GM23338 (cell line): ENCODE data around the gene NR1H3. TPM values are rescaled to one million over a fixed set of nuclear protein-coding genes. Genes with fewer than 3 reads are reported as not detected.

Experiments used
- ATAC-seq: fragments of 200-7000 bp; cut with Tn5 transposase; 3 replicates; pipeline ENCODE4 v1.9.1; 2020
- DNase-seq: peaks from one replicate; pipeline ENCODE4 v3.0.0-alpha.2; 2015; ENCODE audit warnings: low spot score
- H2AFZ ChIP-seq: fragments of 200-600 bp; sonication (generic); 2 replicates; pipeline ENCODE4 v1.8.0; 2016; ENCODE audit warnings: antibody characterized with exemption, mild to moderate bottlenecking, moderate library complexity
- H3F3A ChIP-seq: fragments of 200-600 bp; sonication (generic); replicated peaks from 2 replicates; pipeline ENCODE4 v1.8.0; 2017; ENCODE audit warnings: antibody characterized with exemption, mixed run types, low read depth
- H3K27ac ChIP-seq: fragments of 200-600 bp; sonication (generic); 2 replicates; pipeline ENCODE4 v1.6.1; 2016; ENCODE audit warnings: low read depth
- H3K27me3 ChIP-seq: fragments of 200-600 bp; sonication (generic); 2 replicates; pipeline ENCODE4 v1.8.0; 2016; ENCODE audit warnings: mild to moderate bottlenecking, mixed run types, moderate library complexity; ENCODE audit not compliant: insufficient read depth
- H3K36me3 ChIP-seq: fragments of 200-600 bp; sonication (generic); 2 replicates; pipeline ENCODE4 v1.8.0; 2016; ENCODE audit warnings: mild to moderate bottlenecking; ENCODE audit not compliant: insufficient read depth
- H3K4me1 ChIP-seq: fragments of 200-600 bp; sonication (generic); 2 replicates; pipeline ENCODE4 v1.8.0; 2016; ENCODE audit warnings: mild to moderate bottlenecking, moderate library complexity; ENCODE audit not compliant: insufficient read depth
- H3K4me2 ChIP-seq: fragments of 200-600 bp; sonication (generic); 2 replicates; pipeline ENCODE4 v1.7.1; 2017; ENCODE audit warnings: mixed run types
- H3K4me3 ChIP-seq: fragments of 200-600 bp; sonication (generic); 2 replicates; pipeline ENCODE4 v1.6.1; 2016; ENCODE audit warnings: mixed run types
- H3K79me2 ChIP-seq: fragments of 200-600 bp; sonication (generic); replicated peaks from 2 replicates; pipeline ENCODE4 v1.8.0; 2017; ENCODE audit warnings: mild to moderate bottlenecking; ENCODE audit not compliant: insufficient read depth
- H3K9me2 ChIP-seq: fragments of 200-600 bp; sonication (generic); 2 replicates; pipeline ENCODE4 v1.8.0; 2017; ENCODE audit not compliant: insufficient read depth
- H4K20me1 ChIP-seq: fragments of 200-600 bp; sonication (generic); replicated peaks from 2 replicates; pipeline ENCODE4 v1.8.0; 2017; ENCODE audit warnings: mild to moderate bottlenecking; ENCODE audit not compliant: insufficient read depth
- H3K27ac Mint-ChIP-seq: 2 replicates; pipeline ENCODE4 v1.8.0; 2020; ENCODE audit warnings: inconsistent platforms, mild to moderate bottlenecking, moderate library complexity, mixed read lengths
- H3K27me3 Mint-ChIP-seq: 3 replicates; pipeline ENCODE4 v1.8.0; 2022; ENCODE audit warnings: low read depth, mild to moderate bottlenecking, moderate library complexity, mixed read lengths, inconsistent platforms; ENCODE audit not compliant: insufficient read depth, poor library complexity
- H3K36me3 Mint-ChIP-seq: 3 replicates; pipeline ENCODE4 v1.8.0; 2021; ENCODE audit warnings: low read depth, mild to moderate bottlenecking, inconsistent platforms, moderate library complexity, mixed read lengths
- H3K4me1 Mint-ChIP-seq: 3 replicates; pipeline ENCODE4 v1.8.0; 2020; ENCODE audit warnings: mild to moderate bottlenecking, inconsistent platforms, mixed read lengths
- H3K4me3 Mint-ChIP-seq: 3 replicates; pipeline ENCODE4 v1.8.0; 2021; ENCODE audit warnings: moderate library complexity, mild to moderate bottlenecking, inconsistent platforms, mixed read lengths
- H3K9me3 Mint-ChIP-seq: 3 replicates; pipeline ENCODE4 v1.8.0; 2020; ENCODE audit warnings: moderate library complexity, mild to moderate bottlenecking, inconsistent platforms, mixed read lengths
- CREB1 ChIP-seq: fragments of 250-450 bp; sonication (Bioruptor Pico); IDR thresholded peaks from 2 replicates; pipeline ENCODE4 v1.5.0; 2020; ENCODE audit warnings: low read depth, mild to moderate bottlenecking, moderate library complexity
- EZH2 ChIP-seq: fragments of 200-600 bp; sonication (generic); IDR thresholded peaks from one replicate; pipeline ENCODE4 v1.8.0; 2017; ENCODE audit warnings: antibody characterized with exemption, mild to moderate bottlenecking, low read depth; ENCODE audit not compliant: unreplicated experiment
- EZH2phosphoT487 ChIP-seq: fragments of 200-600 bp; sonication (generic); IDR thresholded peaks from one replicate; pipeline ENCODE4 v1.8.1; 2018; ENCODE audit warnings: antibody characterized with exemption; ENCODE audit not compliant: unreplicated experiment
- JUNB ChIP-seq: IDR thresholded peaks from one replicate; pipeline ENCODE4 v1.6.1; 2016; ENCODE audit warnings: antibody characterized with exemption; ENCODE audit not compliant: unreplicated experiment
- NANOG ChIP-seq: IDR thresholded peaks from 2 replicates; pipeline ENCODE4 v1.6.1; 2016; ENCODE audit warnings: antibody characterized with exemption, borderline replicate concordance
- POLR2AphosphoS5 ChIP-seq: IDR thresholded peaks from 2 replicates; pipeline ENCODE4 v1.6.1; 2016; ENCODE audit warnings: antibody characterized with exemption, low read depth
- STAT1 ChIP-seq: IDR thresholded peaks from one replicate; pipeline ENCODE4 v1.6.1; 2016; ENCODE audit warnings: antibody characterized with exemption; ENCODE audit not compliant: unreplicated experiment
- ZNF114 ChIP-seq: fragments of 250-450 bp; sonication (Bioruptor Pico); IDR thresholded peaks from 2 replicates; pipeline ENCODE4 v1.5.0; 2020; ENCODE audit warnings: mild to moderate bottlenecking, moderate library complexity
- polyA plus RNA-seq: library from polyadenylated mRNA; unstranded; fragments of >200 nt; fragmentation: Nextera tagmentation; extraction: Ambion mirVana; gene quantifications from 2 replicates; pipeline ENCODE4 v1.2.1, GENCODE V29; 2016
- total RNA-seq: library from RNA; depleted of rRNA; stranded (reverse); fragments of >200 nt; shearing (Covaris generic); gene quantifications from 2 replicates; pipeline ENCODE4 v1.2.3, GENCODE V29; 2014
- TF ChIP-seq, protein P1 (sequence below): IDR thresholded peaks from one replicate; pipeline ENCODE4 v1.6.1; 2018; ENCODE audit warnings: antibody characterized with exemption; ENCODE audit not compliant: unreplicated experiment

The NR1H3 gene
- total and polyA plus RNA-seq, 2 experiments from 2014 or later, result 16.5 to 23.7 TPM

DNA sequence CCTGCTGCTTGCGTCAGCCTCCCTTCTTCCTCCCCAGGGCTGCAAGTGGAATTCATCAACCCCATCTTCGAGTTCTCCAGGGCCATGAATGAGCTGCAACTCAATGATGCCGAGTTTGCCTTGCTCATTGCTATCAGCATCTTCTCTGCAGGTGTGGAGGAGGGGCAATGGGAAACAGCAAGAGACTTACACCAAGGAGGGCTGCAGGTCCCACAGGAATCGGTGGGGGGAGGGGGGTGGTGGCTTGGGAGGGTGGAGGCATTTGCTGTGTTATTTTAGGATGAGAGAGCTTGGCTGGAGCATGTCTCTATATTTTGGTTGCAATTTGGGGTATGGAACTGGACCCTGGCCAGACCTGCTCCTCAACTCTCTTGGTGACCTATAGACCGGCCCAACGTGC, 10.1 kb downstream of the NR1H3 start:
- Histone ChIP-seq H3K4me1 (peaks cover 36% of the 10 kb centered on the region), H3K27me3 (no peaks in the 10 kb centered on the region), H3K27ac (peak overlapping the region; percentile 99), H3F3A (peaks cover 22% of the 10 kb centered on the region), H3K36me3 (no peaks in the 10 kb centered on the region; the same call in 1 of the 2 replicates), H3K4me3 (peak overlapping the region; percentile 88; the same call in 1 of the 2 replicates), H2AFZ (no peak overlapping the region), H3K4me2 (peak overlapping the region; percentile 96), H3K9me2 (no peaks in the 10 kb centered on the region), H3K79me2 (peaks cover 24% of the 10 kb centered on the region), H4K20me1 (peaks cover 21% of the 10 kb centered on the region)
- H3K36me3 Mint-ChIP-seq, result no peaks in the 10 kb centered on the region; the same call in 2 of the 3 replicates
- no peak for ATAC-seq
- H3K4me1 Mint-ChIP-seq, result peaks cover 39% of the 10 kb centered on the region
- H3K27ac Mint-ChIP-seq, result peak overlapping the region; percentile 96
- peaks cover 9% of the 10 kb centered on the region for H3K27me3 Mint-ChIP-seq
- TF ChIP-seq, protein P1, sequence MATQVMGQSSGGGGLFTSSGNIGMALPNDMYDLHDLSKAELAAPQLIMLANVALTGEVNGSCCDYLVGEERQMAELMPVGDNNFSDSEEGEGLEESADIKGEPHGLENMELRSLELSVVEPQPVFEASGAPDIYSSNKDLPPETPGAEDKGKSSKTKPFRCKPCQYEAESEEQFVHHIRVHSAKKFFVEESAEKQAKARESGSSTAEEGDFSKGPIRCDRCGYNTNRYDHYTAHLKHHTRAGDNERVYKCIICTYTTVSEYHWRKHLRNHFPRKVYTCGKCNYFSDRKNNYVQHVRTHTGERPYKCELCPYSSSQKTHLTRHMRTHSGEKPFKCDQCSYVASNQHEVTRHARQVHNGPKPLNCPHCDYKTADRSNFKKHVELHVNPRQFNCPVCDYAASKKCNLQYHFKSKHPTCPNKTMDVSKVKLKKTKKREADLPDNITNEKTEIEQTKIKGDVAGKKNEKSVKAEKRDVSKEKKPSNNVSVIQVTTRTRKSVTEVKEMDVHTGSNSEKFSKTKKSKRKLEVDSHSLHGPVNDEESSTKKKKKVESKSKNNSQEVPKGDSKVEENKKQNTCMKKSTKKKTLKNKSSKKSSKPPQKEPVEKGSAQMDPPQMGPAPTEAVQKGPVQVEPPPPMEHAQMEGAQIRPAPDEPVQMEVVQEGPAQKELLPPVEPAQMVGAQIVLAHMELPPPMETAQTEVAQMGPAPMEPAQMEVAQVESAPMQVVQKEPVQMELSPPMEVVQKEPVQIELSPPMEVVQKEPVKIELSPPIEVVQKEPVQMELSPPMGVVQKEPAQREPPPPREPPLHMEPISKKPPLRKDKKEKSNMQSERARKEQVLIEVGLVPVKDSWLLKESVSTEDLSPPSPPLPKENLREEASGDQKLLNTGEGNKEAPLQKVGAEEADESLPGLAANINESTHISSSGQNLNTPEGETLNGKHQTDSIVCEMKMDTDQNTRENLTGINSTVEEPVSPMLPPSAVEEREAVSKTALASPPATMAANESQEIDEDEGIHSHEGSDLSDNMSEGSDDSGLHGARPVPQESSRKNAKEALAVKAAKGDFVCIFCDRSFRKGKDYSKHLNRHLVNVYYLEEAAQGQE, result no peak
- TF ChIP-seq EZH2phosphoT487, result no peak
- TF ChIP-seq ZNF114 (CRISPR knock-in tag), result no peak
- TF ChIP-seq JUNB, result no peak
- TF ChIP-seq EZH2, result no peak
- TF ChIP-seq STAT1, result no peak
- no peak for TF ChIP-seq POLR2AphosphoS5
- peak overlapping the region; percentile 88 for H3K4me3 Mint-ChIP-seq
- no peaks in the 10 kb centered on the region for H3K9me3 Mint-ChIP-seq
- DNase-seq, result peak; percentile 41

DNA sequence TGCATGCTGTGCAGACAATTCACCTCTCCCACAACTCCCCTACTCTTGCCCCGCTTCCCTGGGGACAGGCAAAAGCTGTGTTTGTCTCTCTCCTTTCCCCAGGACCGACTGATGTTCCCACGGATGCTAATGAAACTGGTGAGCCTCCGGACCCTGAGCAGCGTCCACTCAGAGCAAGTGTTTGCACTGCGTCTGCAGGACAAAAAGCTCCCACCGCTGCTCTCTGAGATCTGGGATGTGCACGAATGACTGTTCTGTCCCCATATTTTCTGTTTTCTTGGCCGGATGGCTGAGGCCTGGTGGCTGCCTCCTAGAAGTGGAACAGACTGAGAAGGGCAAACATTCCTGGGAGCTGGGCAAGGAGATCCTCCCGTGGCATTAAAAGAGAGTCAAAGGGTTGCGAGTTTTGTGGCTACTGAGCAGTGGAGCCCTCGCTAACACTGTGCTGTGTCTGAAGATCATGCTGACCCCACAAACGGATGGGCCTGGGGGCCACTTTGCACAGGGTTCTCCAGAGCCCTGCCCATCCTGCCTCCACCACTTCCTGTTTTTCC, 10.7 kb downstream of the NR1H3 start:
- Mint-ChIP-seq H3K4me1 (peaks cover 41% of the 10 kb centered on the region), H3K9me3 (no peaks in the 10 kb centered on the region), H3K36me3 (no peaks in the 10 kb centered on the region; the same call in 2 of the 3 replicates), H3K27ac (peak overlapping the region; percentile 96), H3K4me3 (peak overlapping the region; percentile 88), H3K27me3 (peaks cover 9% of the 10 kb centered on the region)
- Histone ChIP-seq H3K9me2 (no peaks in the 10 kb centered on the region), H3K27ac (peak overlapping the region; percentile 99), H3K36me3 (no peaks in the 10 kb centered on the region; the same call in 1 of the 2 replicates), H4K20me1 (peaks cover 28% of the 10 kb centered on the region), H2AFZ (peak overlapping the region; percentile 89), H3K79me2 (peaks cover 31% of the 10 kb centered on the region), H3F3A (peaks cover 22% of the 10 kb centered on the region), H3K4me1 (peaks cover 36% of the 10 kb centered on the region), H3K4me3 (peak overlapping the region; percentile 88), H3K4me2 (peak overlapping the region; percentile 96), H3K27me3 (no peaks in the 10 kb centered on the region)
- ATAC-seq, result peak; percentile 3
- DNase-seq, result peak; percentile 39
- TF ChIP-seq POLR2AphosphoS5 (no peak), STAT1 (no peak), NANOG (no peak), CREB1 (no peak)
- TF ChIP-seq, protein P1, result no peak
